Karpas-422 (cell line): ENCODE measurements around the gene UBTD2. TPM values are rescaled to one million over a fixed set of nuclear protein-coding genes. Genes with fewer than 3 reads are reported as not detected.

ENCODE experiments used
- DNase-seq: peaks from one replicate; pipeline ENCODE4 v3.0.0-alpha.2; 2015
- H2AFZ ChIP-seq: fragments of 200-600 bp; sonication (generic); 2 replicates; pipeline ENCODE4 v1.6.1; 2014; ENCODE audit warnings: antibody characterized with exemption, low read length, mixed read lengths
- H3K27ac ChIP-seq: fragments of 200-600 bp; sonication (generic); 2 replicates; pipeline ENCODE4 v1.5.1; 2014; ENCODE audit warnings: mild to moderate bottlenecking, low read length, moderate library complexity
- H3K27me3 ChIP-seq: fragments of 200-600 bp; sonication (generic); 2 replicates; pipeline ENCODE4 v1.6.1; 2014; ENCODE audit warnings: low read length, mixed read lengths
- H3K36me3 ChIP-seq: fragments of 200-600 bp; sonication (generic); 2 replicates; pipeline ENCODE4 v1.6.1; 2014; ENCODE audit warnings: low read length, mixed read lengths; ENCODE audit not compliant: insufficient read depth
- H3K4me1 ChIP-seq: fragments of 200-600 bp; sonication (generic); 2 replicates; pipeline ENCODE4 v1.6.1; 2014; ENCODE audit warnings: mild to moderate bottlenecking, low read length, mixed read lengths
- H3K4me2 ChIP-seq: fragments of 200-600 bp; sonication (generic); 2 replicates; pipeline ENCODE4 v1.6.1; 2014; ENCODE audit warnings: low read length, low read depth, mild to moderate bottlenecking; ENCODE audit not compliant: poor library complexity, severe bottlenecking
- H3K4me3 ChIP-seq: fragments of 200-600 bp; sonication (generic); 2 replicates; pipeline ENCODE4 v1.5.1; 2014; ENCODE audit warnings: mild to moderate bottlenecking, antibody characterized with exemption, low read length, mixed read lengths
- H3K79me2 ChIP-seq: fragments of 200-600 bp; sonication (generic); 2 replicates; pipeline ENCODE4 v1.6.1; 2014; ENCODE audit warnings: mild to moderate bottlenecking, low read length, mixed read lengths
- H3K9ac ChIP-seq: fragments of 200-600 bp; sonication (generic); 2 replicates; pipeline ENCODE4 v1.6.0; 2014; ENCODE audit warnings: low read length
- H3K9me2 ChIP-seq: fragments of 200-600 bp; sonication (generic), shearing (Covaris generic); replicated peaks from 2 replicates; pipeline ENCODE4 v1.6.0; 2014; ENCODE audit warnings: mild to moderate bottlenecking, low read length, moderate library complexity; ENCODE audit not compliant: insufficient read depth
- H3K9me3 ChIP-seq: fragments of 300-700, 200-600 bp; sonication (generic); 2 replicates; pipeline ENCODE4 v1.6.1; 2014; ENCODE audit warnings: low read length, mixed read lengths
- H4K20me1 ChIP-seq: fragments of 200-600 bp; sonication (generic); 2 replicates; pipeline ENCODE4 v1.6.1; 2014; ENCODE audit warnings: mild to moderate bottlenecking, antibody characterized with exemption, low read length, low read depth; ENCODE audit not compliant: insufficient read depth
- total RNA-seq: library from RNA; depleted of rRNA; stranded (reverse); fragments of >200 nt; shearing (Covaris generic); gene quantifications from 2 replicates; pipeline ENCODE4 v1.2.3, GENCODE V29; 2014; ENCODE audit warnings: low replicate concordance

UBTD2 gene
- total RNA-seq, 1 experiment from 2014 or later: 15.1 TPM

- DNase-seq: no peak
- Histone ChIP-seq H4K20me1 (no peaks in the 10 kb centered on the region; the same call in 1 of the 2 replicates), H3K9me3 (no peaks in the 10 kb centered on the region), H2AFZ (no peak overlapping the region), H3K9ac (no peak overlapping the region), H3K4me1 (peaks cover 22% of the 10 kb centered on the region), H3K79me2 (peaks cover 91% of the 10 kb centered on the region), H3K4me3 (no peak overlapping the region), H3K9me2 (no peaks in the 10 kb centered on the region), H3K27me3 (no peaks in the 10 kb centered on the region), H3K27ac (no peak overlapping the region), H3K36me3 (no peaks in the 10 kb centered on the region), H3K4me2 (no peak overlapping the region)
Measured at GRCh38 chr5:172171118-172171517, 112.4 kb downstream of the UBTD2 start.

GRCh38 chr5:172170251-172170701 is 113.3 kb downstream of the UBTD2 start:
- Histone ChIP-seq H3K9me2 (no peaks in the 10 kb centered on the region), H3K27me3 (no peaks in the 10 kb centered on the region), H2AFZ (no peak overlapping the region), H3K79me2 (peaks cover 91% of the 10 kb centered on the region), H3K9ac (no peak overlapping the region), H4K20me1 (no peaks in the 10 kb centered on the region; the same call in 1 of the 2 replicates), H3K4me3 (no peak overlapping the region), H3K27ac (no peak overlapping the region), H3K4me2 (no peak overlapping the region), H3K9me3 (no peaks in the 10 kb centered on the region), H3K36me3 (no peaks in the 10 kb centered on the region), H3K4me1 (peaks cover 13% of the 10 kb centered on the region)
- no peak for DNase-seq

GRCh38 chr5:172169216-172169615 is 114.3 kb downstream of the UBTD2 start:
- Histone ChIP-seq H3K9me3 (no peaks in the 10 kb centered on the region), H3K79me2 (peaks cover 91% of the 10 kb centered on the region), H3K36me3 (no peaks in the 10 kb centered on the region), H3K4me1 (peaks cover 3% of the 10 kb centered on the region), H2AFZ (no peak overlapping the region), H3K27ac (no peak overlapping the region), H3K9me2 (no peaks in the 10 kb centered on the region), H3K27me3 (no peaks in the 10 kb centered on the region), H3K4me3 (no peak overlapping the region), H3K4me2 (no peak overlapping the region), H4K20me1 (no peaks in the 10 kb centered on the region; the same call in 1 of the 2 replicates), H3K9ac (no peak overlapping the region)
- no peak for DNase-seq

- Histone ChIP-seq H2AFZ (no peak overlapping the region), H3K9ac (no peak overlapping the region), H3K4me1 (no peaks in the 10 kb centered on the region), H3K9me3 (no peaks in the 10 kb centered on the region), H3K4me3 (no peak overlapping the region), H3K4me2 (no peak overlapping the region), H3K79me2 (peaks cover 90% of the 10 kb centered on the region), H3K27me3 (no peaks in the 10 kb centered on the region), H3K27ac (no peak overlapping the region), H4K20me1 (no peaks in the 10 kb centered on the region), H3K36me3 (no peaks in the 10 kb centered on the region), H3K9me2 (no peaks in the 10 kb centered on the region)
- DNase-seq: no peak
Measured at GRCh38 chr5:172168311-172168710, 115.3 kb downstream of the UBTD2 start.

- no peaks in the 10 kb centered on the region for H3K4me1 ChIP-seq
- H3K27ac ChIP-seq: no peak overlapping the region
Measured at GRCh38 chr5:172167895-172168294, 115.7 kb downstream of the UBTD2 start.

GRCh38 chr5:172166030-172166826 is 117.3 kb downstream of the UBTD2 start:
- no peak for DNase-seq

More at GRCh38 chr5:172167895-172168294, 115.7 kb downstream of the UBTD2 start:
- Histone ChIP-seq H3K36me3 (no peaks in the 10 kb centered on the region), H3K9me2 (no peaks in the 10 kb centered on the region), H3K9ac (no peak overlapping the region), H3K27me3 (no peaks in the 10 kb centered on the region), H3K79me2 (peaks cover 90% of the 10 kb centered on the region), H3K4me3 (no peak overlapping the region), H3K4me2 (no peak overlapping the region), H4K20me1 (no peaks in the 10 kb centered on the region), H2AFZ (no peak overlapping the region), H3K9me3 (no peaks in the 10 kb centered on the region)
- DNase-seq: no peak

GRCh38 chr5:172165465-172165864 is 118.1 kb downstream of the UBTD2 start:
- 0 out of 2 replicates have a peak, but pooled peaks cover 1% of the 10 kb centered on the region for H4K20me1 ChIP-seq
- H3K4me1 ChIP-seq: no peaks in the 10 kb centered on the region
- peaks cover 92% of the 10 kb centered on the region for H3K79me2 ChIP-seq
- DNase-seq: no peak
- H3K27me3 ChIP-seq: no peaks in the 10 kb centered on the region
- H3K4me3 ChIP-seq: no peak overlapping the region
- H3K27ac ChIP-seq: no peak overlapping the region
- H3K9me3 ChIP-seq: no peaks in the 10 kb centered on the region
- no peaks in the 10 kb centered on the region for H3K36me3 ChIP-seq
- H3K4me2 ChIP-seq: no peak overlapping the region
- no peak overlapping the region for H3K9ac ChIP-seq
- H3K9me2 ChIP-seq: no peaks in the 10 kb centered on the region
- H2AFZ ChIP-seq: no peak overlapping the region

More at GRCh38 chr5:172166030-172166826, 117.3 kb downstream of the UBTD2 start:
- no peaks in the 10 kb centered on the region for H4K20me1 ChIP-seq
- H3K27ac ChIP-seq: no peak overlapping the region
- H2AFZ ChIP-seq: no peak overlapping the region
- H3K79me2 ChIP-seq: peaks cover 94% of the 10 kb centered on the region
- H3K9ac ChIP-seq: no peak overlapping the region
- no peaks in the 10 kb centered on the region for H3K36me3 ChIP-seq
- H3K9me2 ChIP-seq: no peaks in the 10 kb centered on the region
- H3K4me1 ChIP-seq: no peaks in the 10 kb centered on the region
- H3K9me3 ChIP-seq: no peaks in the 10 kb centered on the region
- H3K4me3 ChIP-seq: no peak overlapping the region
- no peak overlapping the region for H3K4me2 ChIP-seq
- H3K27me3 ChIP-seq: no peaks in the 10 kb centered on the region

GRCh38 chr5:172164769-172165212 is 118.8 kb downstream of the UBTD2 start:
- peaks cover 91% of the 10 kb centered on the region for H3K79me2 ChIP-seq
- no peaks in the 10 kb centered on the region for H3K9me2 ChIP-seq
- H3K4me1 ChIP-seq: no peaks in the 10 kb centered on the region
- H4K20me1 ChIP-seq: 0 out of 2 replicates have a peak, but pooled peaks cover 4% of the 10 kb centered on the region
- no peaks in the 10 kb centered on the region for H3K9me3 ChIP-seq
- no peaks in the 10 kb centered on the region for H3K27me3 ChIP-seq
- no peak overlapping the region for H2AFZ ChIP-seq
- H3K27ac ChIP-seq: no peak overlapping the region
- H3K36me3 ChIP-seq: no peaks in the 10 kb centered on the region
- H3K4me3 ChIP-seq: no peak overlapping the region
- DNase-seq: no peak
- no peak overlapping the region for H3K9ac ChIP-seq
- no peak overlapping the region for H3K4me2 ChIP-seq
